Gastrocnemius medialis (tissue), 4 donors: ENCODE results near the gene RP2. TPM values are rescaled to one million over a fixed set of nuclear protein-coding genes. Genes with fewer than 3 reads are reported as not detected.

Experiments used
- ATAC-seq, 2 donors: fragments of 150-250 bp; one replicate each; pipeline ENCODE4 v1.9.1; 2016
- DNase-seq, 2 donors: peaks; one replicate each; pipeline ENCODE4 v3.0.0-alpha.2; 2019
- H3K27ac ChIP-seq, 4 donors: fragments of 200-600 bp; sonication (generic); 1 replicate in 1 of 4; 2 replicates in 3 of 4; pipeline ENCODE4 v1.5.1; 2016 to 2018; ENCODE audit warnings: mild to moderate bottlenecking in 2 of 4, moderate library complexity in 1 of 4
- H3K27me3 ChIP-seq, 3 donors: fragments of 200-600 bp; sonication (generic) in 2 of 3; 1 replicate in 1 of 3; 2 replicates in 2 of 3; pipeline versions ENCODE4 v1.5.1 to v1.6.0; 2016 to 2019; ENCODE audit warnings: mild to moderate bottlenecking in 1 of 3, moderate library complexity in 1 of 3
- H3K36me3 ChIP-seq, 2 donors: fragments of 200-600 bp; sonication (generic) in 1 of 2; one replicate each; pipeline ENCODE4 v1.5.1; 2017 to 2018
- H3K4me1 ChIP-seq, 2 donors: fragments of 200-600 bp; sonication (generic) in 1 of 2; one replicate each; pipeline ENCODE4 v1.5.1; 2016 to 2017; ENCODE audit warnings: mild to moderate bottlenecking in 2 of 2
- H3K4me3 ChIP-seq, 4 donors: fragments of 200-600 bp; sonication (generic) in 3 of 4; 1 replicate in 1 of 4; 2 replicates in 3 of 4; pipeline ENCODE4 v1.5.1; 2016 to 2019; ENCODE audit warnings: mild to moderate bottlenecking in 2 of 4
- H3K9me3 ChIP-seq, 3 donors: fragments of 200-600 bp; sonication (generic) in 2 of 3; 1 replicate in 1 of 3; 2 replicates in 2 of 3; pipeline ENCODE4 v1.5.1; 2016 to 2019
- POLR2A ChIP-seq, 2 donors: fragments of 450-650 bp; IDR thresholded peaks; one replicate each; pipeline ENCODE4 v1.6.1; 2017; ENCODE audit warnings: antibody characterized with exemption in 2 of 2, mild to moderate bottlenecking in 2 of 2, moderate library complexity in 2 of 2
- in situ Hi-C, 4 donors: fragments of 200-750 bp; cut with MboI; loops; one replicate each; pipeline versions ENCODE4 v1.15.0 to v1.8.0; 2017; ENCODE audit warnings: low sequenced_read_pairs in 4 of 4
- intact Hi-C: fragments of 100-400 bp; cut with DNase I; formaldehyde crosslinking; loops from one replicate; pipeline ENCODE4 v1.15.1; 2023; ENCODE audit warnings: low total_unique reads
- total RNA-seq, 4 donors: library from RNA; depleted of rRNA; stranded (reverse); fragments of >200 nt; gene quantifications; one replicate each; pipeline versions ENCODE4 v1.1.0 to v1.2.3, GENCODE V29; 2016
- TF ChIP-seq, protein P1 (sequence below), 5 experiments: fragments of 450-650 bp in 3 of 5; fragments of 200-600 bp in 2 of 5; sonication (generic) in 2 of 5; IDR thresholded peaks in 4 of 5; conservative IDR thresholded peaks in 1 of 5; 1 replicate in 4 of 5; 2 replicates in 1 of 5; pipeline ENCODE4 v1.5.1; 2016 to 2019; ENCODE audit warnings: antibody characterized with exemption in 5 of 5, mild to moderate bottlenecking in 3 of 5, moderate library complexity in 3 of 5

The RP2 gene
- total RNA-seq, 4 donors from 2014 or later: 1.1 to 3.1 (median 2.7) TPM

DNA sequence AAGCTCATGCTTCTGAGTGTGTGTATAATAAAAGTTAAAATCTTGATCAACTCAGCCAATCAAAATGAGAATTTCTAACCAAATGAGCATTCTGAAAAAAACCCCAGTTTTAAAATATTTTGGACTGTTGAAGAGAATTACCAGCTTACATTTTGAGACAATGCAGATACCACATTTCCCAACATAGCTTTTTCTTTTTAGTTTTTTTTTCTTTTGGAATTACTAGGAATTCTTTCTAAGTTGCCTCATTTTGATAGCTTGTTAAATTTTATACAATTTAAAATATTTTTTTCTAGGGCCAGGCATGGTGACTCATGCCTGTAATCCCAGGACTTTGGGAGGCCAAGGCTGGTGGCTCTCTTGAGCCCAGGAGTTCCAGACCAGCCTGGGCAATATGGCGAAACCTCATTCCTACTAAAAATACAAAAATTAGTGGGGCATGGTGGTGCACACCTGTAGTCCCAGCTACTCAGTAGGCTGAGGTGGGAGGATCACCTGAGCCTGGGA, 2.2 kb downstream of the RP2 start:
- TF ChIP-seq, protein P1, sequence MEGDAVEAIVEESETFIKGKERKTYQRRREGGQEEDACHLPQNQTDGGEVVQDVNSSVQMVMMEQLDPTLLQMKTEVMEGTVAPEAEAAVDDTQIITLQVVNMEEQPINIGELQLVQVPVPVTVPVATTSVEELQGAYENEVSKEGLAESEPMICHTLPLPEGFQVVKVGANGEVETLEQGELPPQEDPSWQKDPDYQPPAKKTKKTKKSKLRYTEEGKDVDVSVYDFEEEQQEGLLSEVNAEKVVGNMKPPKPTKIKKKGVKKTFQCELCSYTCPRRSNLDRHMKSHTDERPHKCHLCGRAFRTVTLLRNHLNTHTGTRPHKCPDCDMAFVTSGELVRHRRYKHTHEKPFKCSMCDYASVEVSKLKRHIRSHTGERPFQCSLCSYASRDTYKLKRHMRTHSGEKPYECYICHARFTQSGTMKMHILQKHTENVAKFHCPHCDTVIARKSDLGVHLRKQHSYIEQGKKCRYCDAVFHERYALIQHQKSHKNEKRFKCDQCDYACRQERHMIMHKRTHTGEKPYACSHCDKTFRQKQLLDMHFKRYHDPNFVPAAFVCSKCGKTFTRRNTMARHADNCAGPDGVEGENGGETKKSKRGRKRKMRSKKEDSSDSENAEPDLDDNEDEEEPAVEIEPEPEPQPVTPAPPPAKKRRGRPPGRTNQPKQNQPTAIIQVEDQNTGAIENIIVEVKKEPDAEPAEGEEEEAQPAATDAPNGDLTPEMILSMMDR (IDR thresholded peaks at IDR 0.05 in 4 of 5, conservative IDR thresholded peaks at IDR 0.05 in 1 of 5): no peak
- TF ChIP-seq POLR2A (IDR thresholded peaks at IDR 0.05): no peak
- Histone ChIP-seq H3K4me3 (no peak overlapping the region), H3K27ac (no peak overlapping the region), H3K9me3 (no peaks in the 10 kb centered on the region), H3K27me3 (no peaks in the 10 kb centered on the region), H3K36me3 (no peaks in the 10 kb centered on the region), H3K4me1 (peaks cover 6 to 7% of the 10 kb centered on the region in 2 donors)
- in situ Hi-C loops (no loop called here), intact Hi-C loops (no loop called here)
- ATAC-seq: no peak
- no peak for DNase-seq

GRCh38 chrX:46840946-46841345, 4.1 kb downstream of the RP2 start:
- no peak for TF ChIP-seq POLR2A (IDR thresholded peaks at IDR 0.05)
- TF ChIP-seq, protein P1 (IDR thresholded peaks at IDR 0.05 in 4 of 5, conservative IDR thresholded peaks at IDR 0.05 in 1 of 5): no peak

DNA sequence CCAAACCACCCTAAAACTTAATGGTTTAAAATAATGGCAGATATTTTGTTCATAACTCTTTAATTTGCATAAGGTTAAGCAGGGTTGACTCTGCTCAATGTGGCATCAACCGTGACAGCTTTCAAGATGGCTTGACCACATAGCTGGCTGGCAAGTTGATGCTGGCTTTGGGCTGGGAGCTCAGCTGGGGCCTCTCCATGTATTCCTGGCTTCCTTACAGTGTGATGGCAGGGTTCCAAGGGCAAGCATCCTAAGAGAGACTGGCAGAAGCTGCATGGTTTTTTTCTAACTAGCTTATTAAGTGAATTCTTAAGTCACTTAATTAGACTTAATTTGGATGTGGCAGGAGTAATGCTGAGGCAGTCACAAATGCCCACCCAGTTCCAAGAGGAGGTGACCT, 4.5 kb downstream of the RP2 start:
- Histone ChIP-seq H3K27me3 (no peaks in the 10 kb centered on the region), H3K4me3 (no peak overlapping the region), H3K36me3 (no peaks in the 10 kb centered on the region), H3K9me3 (no peaks in the 10 kb centered on the region), H3K27ac (no peak overlapping the region), H3K4me1 (peaks cover 6 to 7% of the 10 kb centered on the region in 2 donors)
- DNase-seq (no peak), ATAC-seq (no peak)
- intact Hi-C loops (no loop called here), in situ Hi-C loops (no loop called here)
- TF ChIP-seq POLR2A (IDR thresholded peaks at IDR 0.05): no peak
- TF ChIP-seq, protein P1 (IDR thresholded peaks at IDR 0.05 in 4 of 5, conservative IDR thresholded peaks at IDR 0.05 in 1 of 5): no peak

More at GRCh38 chrX:46840946-46841345, 4.1 kb downstream of the RP2 start:
- no peak overlapping the region for H3K4me3 ChIP-seq
- H3K27me3 ChIP-seq: no peaks in the 10 kb centered on the region
- in situ Hi-C loops (no loop called here), intact Hi-C loops (no loop called here)
- no peak overlapping the region for H3K27ac ChIP-seq
- ATAC-seq: no peak
- peaks cover 6 to 7% of the 10 kb centered on the region in 2 donors for H3K4me1 ChIP-seq
- DNase-seq: no peak
- H3K36me3 ChIP-seq: no peaks in the 10 kb centered on the region
- H3K9me3 ChIP-seq: no peaks in the 10 kb centered on the region

GRCh38 chrX:46844913-46845312, 8.1 kb downstream of the RP2 start:
- Histone ChIP-seq H3K27me3 (no peaks in the 10 kb centered on the region), H3K27ac (no peak overlapping the region), H3K4me1 (no peaks in the 10 kb centered on the region), H3K36me3 (no peaks in the 10 kb centered on the region), H3K4me3 (no peak overlapping the region), H3K9me3 (no peaks in the 10 kb centered on the region)
- in situ Hi-C loops: no loop called here
- no peak for TF ChIP-seq POLR2A (IDR thresholded peaks at IDR 0.05)
- TF ChIP-seq, protein P1 (IDR thresholded peaks at IDR 0.05 in 4 of 5, conservative IDR thresholded peaks at IDR 0.05 in 1 of 5): no peak
- no peak for DNase-seq
- intact Hi-C loops: no loop called here
- ATAC-seq: no peak

DNA sequence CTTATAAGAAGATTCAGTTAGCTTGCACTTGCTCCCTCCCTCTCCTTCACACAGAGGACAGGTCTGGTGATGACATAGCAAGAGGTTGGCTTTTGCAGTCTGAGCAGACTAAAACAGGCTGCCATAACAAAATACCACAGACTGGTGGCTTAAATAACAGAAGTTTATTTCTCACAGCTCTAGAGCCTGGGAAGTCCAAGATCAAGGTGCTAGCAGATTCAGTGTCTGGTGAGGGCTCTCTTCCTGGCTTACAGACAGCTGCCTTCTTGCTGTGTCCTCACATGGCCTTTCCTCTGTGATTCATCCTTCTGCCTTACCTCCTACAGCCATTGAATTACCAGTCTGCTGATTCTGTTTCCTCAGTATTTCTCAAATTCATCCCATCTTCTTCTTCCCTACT, 13.1 kb downstream of the RP2 start:
- TF ChIP-seq POLR2A (IDR thresholded peaks at IDR 0.05): no peak
- TF ChIP-seq, protein P1 (IDR thresholded peaks at IDR 0.05 in 4 of 5, conservative IDR thresholded peaks at IDR 0.05 in 1 of 5): no peak
- H3K27ac ChIP-seq: no peak overlapping the region
- H3K36me3 ChIP-seq: no peaks in the 10 kb centered on the region
- no peak for DNase-seq
- in situ Hi-C loops (no loop called here), intact Hi-C loops (no loop called here)
- H3K27me3 ChIP-seq: no peaks in the 10 kb centered on the region
- no peak for ATAC-seq
- H3K4me3 ChIP-seq: no peak overlapping the region
- H3K4me1 ChIP-seq: no peaks in the 10 kb centered on the region
- no peaks in the 10 kb centered on the region for H3K9me3 ChIP-seq
